NT2/D1 (cell line): ENCODE results near the gene SRCIN1.

ENCODE experiments used
- SUZ12 ChIP-seq: IDR thresholded peaks from 2 replicates; pipeline ENCODE4 v1.6.1; 2011; ENCODE audit not compliant: insufficient read length, insufficient read depth; ENCODE audit errors: extremely low read depth
- YY1 ChIP-seq: IDR thresholded peaks from 2 replicates; pipeline ENCODE4 v1.6.1; 2011; ENCODE audit not compliant: insufficient read length, insufficient read depth

DNA sequence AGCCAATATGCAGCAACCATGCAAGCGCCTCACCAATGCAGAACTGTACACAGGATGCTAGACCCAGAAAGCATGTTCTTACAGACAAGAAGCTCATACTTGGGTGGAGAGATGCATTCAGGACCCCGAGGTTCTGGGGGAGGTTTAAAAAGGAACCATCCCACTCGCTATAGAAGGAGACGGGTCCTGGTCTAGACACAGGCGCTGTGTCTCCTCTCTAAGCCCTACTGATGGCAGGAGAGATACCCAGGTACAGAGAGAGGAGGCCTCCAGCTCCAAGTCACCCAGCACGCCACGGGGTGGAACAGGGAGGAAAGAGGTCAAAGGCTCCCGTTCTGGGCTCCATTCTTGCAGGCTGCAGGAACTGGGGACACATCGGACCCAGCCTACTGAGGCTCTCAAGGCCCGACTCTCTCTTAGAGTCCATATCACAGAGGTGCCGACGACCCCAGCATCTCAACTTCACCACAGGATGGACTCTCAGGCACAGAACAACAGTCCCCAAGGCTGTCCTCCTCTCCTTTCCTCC is 28.0 kb downstream of the SRCIN1 start:
- no peak for TF ChIP-seq YY1
- TF ChIP-seq SUZ12, result no peak
